Stimulated activated CD4-positive, alpha-beta T cell treated with anti-CD3 and anti-CD28 coated beads, Interleukin-2, amount 100 ng/mL, for 48 hours (primary cell): ENCODE data around the gene DBNDD1.
"Not testable (repeated sequence)": the region's sequence is repeated elsewhere in the genome, so short reads cannot be mapped to it uniquely, and the experiment has no call there.

Experiments
- DNase-seq, 2 donors: peaks; one replicate each; pipeline ENCODE4 v3.0.0-alpha.2; 2020

DBNDD1 gene

GRCh38 chr16:90010676-90011507 lies 8.4 kb downstream of the DBNDD1 start:
- DNase-seq = no peak

- DNase-seq = no peak
Measured at GRCh38 chr16:90009172-90009899, 9.9 kb downstream of the DBNDD1 start.

- DNase-seq = peak; percentile 33 to 57
Measured at GRCh38 chr16:90008708-90009145, 10.5 kb downstream of the DBNDD1 start.

GRCh38 chr16:90007635-90008234 lies 11.5 kb downstream of the DBNDD1 start:
- not testable (repeated sequence) for DNase-seq

GRCh38 chr16:90007015-90007414 lies 12.2 kb downstream of the DBNDD1 start:
- no peak for DNase-seq

- no peak for DNase-seq
Measured at GRCh38 chr16:90005956-90006663, 13.1 kb downstream of the DBNDD1 start.

- no peak for DNase-seq
Measured at GRCh38 chr16:90004577-90004976, 14.7 kb downstream of the DBNDD1 start.

- no peak for DNase-seq
Measured at GRCh38 chr16:90002759-90003158, 16.5 kb downstream of the DBNDD1 start.

- no peak for DNase-seq
Measured at GRCh38 chr16:90001761-90002503, 17.3 kb downstream of the DBNDD1 start.

- no peak for DNase-seq
Measured at GRCh38 chr16:90000733-90001427, 18.4 kb downstream of the DBNDD1 start.

GRCh38 chr16:89999831-90000574 lies 19.3 kb downstream of the DBNDD1 start:
- no peak for DNase-seq

- no peak for DNase-seq
Measured at GRCh38 chr16:89996178-89996489, 23.1 kb downstream of the DBNDD1 start.

- peak; percentile 39 to 49 for DNase-seq
Measured at GRCh38 chr16:89995475-89996177, 23.6 kb downstream of the DBNDD1 start.

- DNase-seq = peak; percentile 29 to 41
Measured at GRCh38 chr16:89994721-89995474, 24.4 kb downstream of the DBNDD1 start.

GRCh38 chr16:89994389-89994720 lies 24.9 kb downstream of the DBNDD1 start:
- no peak for DNase-seq

- no peak for DNase-seq
Measured at GRCh38 chr16:89993971-89994370, 25.3 kb downstream of the DBNDD1 start.

- no peak for DNase-seq
Measured at GRCh38 chr16:89993377-89993776, 25.9 kb downstream of the DBNDD1 start.

- no peak for DNase-seq
Measured at GRCh38 chr16:89990799-89991198, 28.5 kb downstream of the DBNDD1 start.

- no peak for DNase-seq
Measured at GRCh38 chr16:89988951-89989350, 30.3 kb downstream of the DBNDD1 start.

- no peak for DNase-seq
Measured at GRCh38 chr16:89987169-89987568, 32.1 kb downstream of the DBNDD1 start.
